ENCODE data around the gene BBS9. TPM values are rescaled to one million over a fixed set of nuclear protein-coding genes. Genes with fewer than 3 reads are reported as not detected.

BBS9 gene
- total and polyA plus RNA-seq, 9 of the 15 experiments (the other 6 are each of a cell fraction or from before 2014, with no cell fraction given): 0.77 to 3.3 (median 2.4) TPM

- TF ChIP-seq TAF7 (tag; IDR thresholded peaks at IDR 0.05) (peak; percentile 38; the same call in 1 of the 2 replicates), NELFE (IDR thresholded peaks at IDR 0.05; ENCODE audit: insufficient read depth, insufficient read length) (no peak), ZNF143 (CRISPR knock-in tag; IDR thresholded peaks at IDR 0.05) (peak; percentile 88), SP2 (IDR thresholded peaks at IDR 0.05; ENCODE audit: extremely low read depth, low read depth, low read length, poor library complexity, severe bottlenecking) (no peak), USF1 (CRISPR knock-in tag; IDR thresholded peaks at IDR 0.05) (peak; percentile 81), TEAD1 (CRISPR knock-in tag; IDR thresholded peaks at IDR 0.05) (no peak), ZBTB26 (CRISPR knock-in tag; IDR thresholded peaks at IDR 0.05) (no peak), YY1 (IDR thresholded peaks at IDR 0.05; ENCODE audit: borderline replicate concordance in 1 of 3, control insufficient read depth in 1 of 3, extremely low read depth in 1 of 3, insufficient read depth in 3 of 3, insufficient read length in 1 of 3, insufficient replicate concordance in 2 of 3, low read depth in 1 of 3, low read length in 2 of 3) (peak in 2 of 3 experiments; percentile 32 to 66), ZNF668 (CRISPR knock-in tag; IDR thresholded peaks at IDR 0.05) (no peak), ATF4 (CRISPR knock-in tag; IDR thresholded peaks at IDR 0.05) (no peak), IRF2 (CRISPR knock-in tag; IDR thresholded peaks at IDR 0.05) (no peak), NFIX (CRISPR knock-in tag; IDR thresholded peaks at IDR 0.05; ENCODE audit: low read depth) (no peak), TBP (optimal IDR thresholded peaks at IDR 0.05; ENCODE audit: low read depth, low read length) (no peak), ETS1 (conservative IDR thresholded peaks at IDR 0.05; ENCODE audit: control insufficient read depth, low read depth, low read length) (peak; percentile 49; the same call in 1 of the 2 replicates), CHD1 (IDR thresholded peaks at IDR 0.05; ENCODE audit: low read length) (no peak), RFX1 (IDR thresholded peaks at IDR 0.05) (peak; percentile 94), SIRT6 (IDR thresholded peaks at IDR 0.05; ENCODE audit: low read depth, low read length) (no peak), VEZF1 (CRISPR knock-in tag; IDR thresholded peaks at IDR 0.05) (peak; percentile 85), SRF (CRISPR knock-in tag; IDR thresholded peaks at IDR 0.05) (peak in 1 of 2 experiments; percentile 71; a peak in 1 of 4 replicates), HES1 (IDR thresholded peaks at IDR 0.05; ENCODE audit: low read depth) (no peak)
Observed at GRCh38 chr7:33128990-33129805, at the start of gene BBS9 (continued).

Measured in K562 (cell line).